CD14-positive monocyte (primary cell): ENCODE results near the gene LTB4R2. TPM values are rescaled to one million over a fixed set of nuclear protein-coding genes. Genes with fewer than 3 reads are reported as not detected.

ENCODE experiments used
- DNase-seq, 3 donors: peaks; one replicate each; pipeline ENCODE4 v3.0.0-alpha.2; 2011 to 2022
- H2AFZ ChIP-seq: 2 replicates; pipeline ENCODE4 v1.6.0; 2012; ENCODE audit warnings: mild to moderate bottlenecking, low read depth, low read length, inconsistent platforms; ENCODE audit not compliant: insufficient read depth, poor library complexity, severe bottlenecking
- H3K27ac ChIP-seq, 2 donors: 1 replicate in 1 of 2; 2 replicates in 1 of 2; pipeline ENCODE4 v1.5.1; 2012 to 2013; ENCODE audit warnings: low read length in 2 of 2, control low read depth in 1 of 2, inconsistent platforms in 1 of 2, low read depth in 1 of 2, mild to moderate bottlenecking in 1 of 2
- H3K27me3 ChIP-seq, 2 donors: one replicate each; pipeline versions ENCODE4 v1.6.0 to v1.6.1; 2011 to 2013; ENCODE audit warnings: low read length in 2 of 2; ENCODE audit not compliant: control insufficient read depth in 2 of 2, insufficient read depth in 2 of 2
- H3K36me3 ChIP-seq, 2 donors: replicated peaks in 1 of 2; 1 replicate in 1 of 2; 2 replicates in 1 of 2; pipeline versions ENCODE4 v1.5.1 to v1.6.1; 2012 to 2013; ENCODE audit warnings: low read length in 2 of 2, control low read depth in 1 of 2, inconsistent platforms in 1 of 2, mild to moderate bottlenecking in 1 of 2; ENCODE audit not compliant: insufficient read depth in 2 of 2, control insufficient read depth in 1 of 2
- H3K4me1 ChIP-seq, 2 donors: 1 replicate in 1 of 2; 2 replicates in 1 of 2; pipeline versions ENCODE4 v1.5.1 to v1.6.1; 2012 to 2013; ENCODE audit warnings: low read length in 2 of 2, control low read depth in 1 of 2, inconsistent platforms in 1 of 2, mild to moderate bottlenecking in 1 of 2, moderate library complexity in 1 of 2; ENCODE audit not compliant: insufficient read depth in 2 of 2, control insufficient read depth in 1 of 2
- H3K4me2 ChIP-seq: replicated peaks from 2 replicates; pipeline ENCODE3; 2012; ENCODE audit warnings: low read length, moderate library complexity, mild to moderate bottlenecking; ENCODE audit not compliant: poor library complexity, severe bottlenecking; ENCODE audit errors: extremely low read depth
- H3K4me3 ChIP-seq, 3 experiments: fragments of 200-600 bp in 1 of 3; sonication (generic) in 1 of 3; replicated peaks in 1 of 3; 1 replicate in 2 of 3; 2 replicates in 1 of 3; pipeline ENCODE4 v1.5.1; 2011 to 2013; ENCODE audit warnings: low read length in 3 of 3, mild to moderate bottlenecking in 3 of 3, control low read depth in 2 of 3, low read depth in 2 of 3, inconsistent platforms in 1 of 3, moderate library complexity in 1 of 3
- H3K79me2 ChIP-seq: 2 replicates; pipeline ENCODE4 v1.6.0; 2012; ENCODE audit warnings: mild to moderate bottlenecking, control low read depth, inconsistent platforms, low read length, moderate library complexity; ENCODE audit not compliant: insufficient read depth
- H3K9ac ChIP-seq: 2 replicates; pipeline ENCODE4 v1.6.0; 2017; ENCODE audit warnings: low read length, mild to moderate bottlenecking; ENCODE audit not compliant: insufficient read depth, poor library complexity, severe bottlenecking
- H3K9me3 ChIP-seq, 2 donors: replicated peaks in 1 of 2; 1 replicate in 1 of 2; 2 replicates in 1 of 2; pipeline versions ENCODE4 v1.5.1 to v1.6.1; 2012 to 2013; ENCODE audit warnings: low read length in 2 of 2, control low read depth in 1 of 2; ENCODE audit not compliant: control insufficient read depth in 1 of 2, insufficient read depth in 1 of 2
- H4K20me1 ChIP-seq: 2 replicates; pipeline ENCODE4 v1.6.0; 2012; ENCODE audit warnings: mild to moderate bottlenecking, low read length, control low read depth, moderate library complexity; ENCODE audit not compliant: insufficient read depth
- H3K27ac Mint-ChIP-seq, 7 donors: one replicate each; pipeline ENCODE4 v1.8.0; 2020; ENCODE audit warnings: mild to moderate bottlenecking in 7 of 7, mixed read lengths in 7 of 7, moderate library complexity in 6 of 7, inconsistent platforms in 2 of 7
- H3K27me3 Mint-ChIP-seq, 3 donors: one replicate each; pipeline ENCODE4 v1.8.0; 2021 to 2022; ENCODE audit warnings: low read depth in 3 of 3, mild to moderate bottlenecking in 3 of 3, mixed read lengths in 3 of 3, moderate library complexity in 3 of 3, inconsistent platforms in 1 of 3
- H3K36me3 Mint-ChIP-seq, 2 donors: one replicate each; pipeline ENCODE4 v1.8.0; 2020; ENCODE audit warnings: mixed read lengths in 2 of 2, inconsistent platforms in 1 of 2, mild to moderate bottlenecking in 1 of 2
- H3K4me1 Mint-ChIP-seq: one replicate; pipeline ENCODE4 v1.8.0; 2020; ENCODE audit warnings: mild to moderate bottlenecking, mixed read lengths
- H3K4me3 Mint-ChIP-seq, 2 donors: one replicate each; pipeline ENCODE4 v1.8.0; 2020; ENCODE audit warnings: mild to moderate bottlenecking in 2 of 2, mixed read lengths in 2 of 2, moderate library complexity in 1 of 2
- H3K9me3 Mint-ChIP-seq, 7 donors: one replicate each; pipeline ENCODE4 v1.8.0; 2020 to 2022; ENCODE audit warnings: mixed read lengths in 7 of 7, mild to moderate bottlenecking in 6 of 7, moderate library complexity in 6 of 7, inconsistent platforms in 2 of 7
- CTCF ChIP-seq: fragments of 200-600 bp; IDR thresholded peaks from one replicate; pipeline ENCODE4 v1.8.0; 2022; ENCODE audit warnings: antibody characterized with exemption, mild to moderate bottlenecking
- WGBS: methylation state at CpG from one replicate; pipeline ENCODE4 v1.1.5; 2013; ENCODE audit warnings: missing lambda C conversion rate; ENCODE audit not compliant: insufficient coverage; 5-methylcytosine and 5-hydroxymethylcytosine counted together
- intact Hi-C, 2 donors: fragments of 100-400 bp; cut with micrococcal nuclease; formaldehyde crosslinking; loops; one replicate each; pipeline versions ENCODE4 v1.15.0 to v1.15.1; 2023
- polyA plus RNA-seq, 3 donors: library from polyadenylated mRNA; depleted of rRNA in 1 of 3; unstranded in 2 of 3; stranded (reverse) in 1 of 3; fragments of 300-500 nt in 2 of 3; fragments of >200 nt in 1 of 3; fragmentation: Illumina TruSeq in 2 of 3; gene quantifications; 1 replicate in 2 of 3; 2 replicates in 1 of 3; pipeline ENCODE4 v1.2.3, GENCODE V29; 2012 to 2021

The LTB4R2 gene
- polyA plus RNA-seq, 3 donors = 2.7 to 25.1 (median 2.9) TPM

GRCh38 chr14:24264298-24264697, 45.6 kb upstream of the LTB4R2 start:
- Histone ChIP-seq H3K9ac (no peak overlapping the region), H3K4me1 (no peaks in the 10 kb centered on the region), H3K27me3 (no peaks in the 10 kb centered on the region), H3K27ac (no peak overlapping the region), H3K4me2 (no peak overlapping the region), H3K36me3 (peaks cover 65 to 94% of the 10 kb centered on the region in 2 donors), H3K9me3 (no peaks in the 10 kb centered on the region), H2AFZ (no peak overlapping the region), H3K79me2 (no peaks in the 10 kb centered on the region), H3K4me3 (no peak overlapping the region), H4K20me1 (no peaks in the 10 kb centered on the region)
- Mint-ChIP-seq H3K4me1 (peaks cover 6% of the 10 kb centered on the region), H3K9me3 (no peaks in the 10 kb centered on the region), H3K4me3 (no peak overlapping the region), H3K27ac (peak overlapping the region in 2 of 7 donors; percentile 42 to 60), H3K27me3 (peaks cover 0 to 3% (median 2%) of the 10 kb centered on the region in 3 donors), H3K36me3 (peaks cover 70 to 91% of the 10 kb centered on the region in 2 donors)
- WGBS = 98% methylated on average over 5 of the region's 6 CpGs
- intact Hi-C loops = no loop called here
- TF ChIP-seq CTCF = no peak
- no peak for DNase-seq

- TF ChIP-seq CTCF = no peak
- Mint-ChIP-seq H3K36me3 (peaks cover 62 to 77% of the 10 kb centered on the region in 2 donors), H3K27ac (peak overlapping the region in 4 of 7 donors; percentile 13 to 61 (median 58)), H3K4me1 (peaks cover 13% of the 10 kb centered on the region), H3K9me3 (peaks cover 0 to 2% (median 0%) of the 10 kb centered on the region in 7 donors), H3K27me3 (peaks cover 0 to 3% (median 2%) of the 10 kb centered on the region in 3 donors), H3K4me3 (no peak overlapping the region)
- Histone ChIP-seq H3K36me3 (peaks cover 61 to 79% of the 10 kb centered on the region in 2 donors), H3K4me1 (peaks cover 7 to 11% of the 10 kb centered on the region in 2 donors), H3K9ac (no peak overlapping the region), H3K79me2 (peaks cover 20% of the 10 kb centered on the region), H3K9me3 (no peaks in the 10 kb centered on the region), H4K20me1 (no peaks in the 10 kb centered on the region), H2AFZ (no peak overlapping the region), H3K27ac (no peak overlapping the region), H3K27me3 (no peaks in the 10 kb centered on the region), H3K4me2 (no peak overlapping the region), H3K4me3 (no peak overlapping the region)
- WGBS = 89% methylated on average over 18 of the region's 18 CpGs
- DNase-seq = no peak
- intact Hi-C loops = no loop called here
Observed at GRCh38 chr14:24266344-24267244, 43.3 kb upstream of the LTB4R2 start.
